MM.1S (cell line): ENCODE data around the gene NOP14.

Experiments used
- DNase-seq: peaks from one replicate; pipeline ENCODE4 v3.0.0-alpha.2; 2015
- H2AFZ ChIP-seq: fragments of 300-600 bp; sonication (generic); 2 replicates; pipeline ENCODE4 v1.6.0; 2016; ENCODE audit warnings: antibody characterized with exemption, low read length
- H3F3A ChIP-seq: fragments of 300-600 bp; sonication (generic); 2 replicates; pipeline ENCODE4 v1.6.1; 2016; ENCODE audit warnings: mild to moderate bottlenecking, antibody characterized with exemption, low read length, moderate library complexity, mixed read lengths; ENCODE audit not compliant: insufficient read depth
- H3K27ac ChIP-seq: fragments of 300-600 bp; sonication (generic); 2 replicates; pipeline ENCODE4 v1.5.1; 2016; ENCODE audit warnings: mild to moderate bottlenecking, low read length
- H3K27me3 ChIP-seq: fragments of 300-600 bp; sonication (generic); replicated peaks from 2 replicates; pipeline ENCODE4 v1.6.0; 2016; ENCODE audit warnings: low read length; ENCODE audit not compliant: insufficient read depth
- H3K36me3 ChIP-seq: fragments of 300-600 bp; sonication (generic); replicated peaks from 2 replicates; pipeline ENCODE4 v1.6.1; 2016; ENCODE audit warnings: mild to moderate bottlenecking, low read length, mixed read lengths; ENCODE audit not compliant: insufficient read depth
- H3K4me1 ChIP-seq: fragments of 300-600 bp; sonication (generic); 2 replicates; pipeline ENCODE4 v1.6.1; 2016; ENCODE audit warnings: low read length, mixed read lengths
- H3K4me2 ChIP-seq: fragments of 300-600 bp; sonication (generic); 2 replicates; pipeline ENCODE4 v1.6.0; 2016; ENCODE audit warnings: low read depth, low read length
- H3K4me3 ChIP-seq: fragments of 300-600 bp; sonication (generic); 2 replicates; pipeline ENCODE4 v1.5.1; 2016; ENCODE audit warnings: low read length, mixed read lengths
- H3K79me2 ChIP-seq: fragments of 300-600 bp; sonication (generic); 2 replicates; pipeline ENCODE4 v1.6.1; 2016; ENCODE audit warnings: mixed run types, low read length, mixed read lengths
- H3K9ac ChIP-seq: fragments of 300-600 bp; sonication (generic); 2 replicates; pipeline ENCODE4 v1.6.1; 2016; ENCODE audit warnings: low read length, mixed read lengths
- H3K9me2 ChIP-seq: fragments of 300-600 bp; sonication (generic); replicated peaks from 2 replicates; pipeline ENCODE4 v1.6.1; 2016; ENCODE audit warnings: mild to moderate bottlenecking, low read length, mixed read lengths; ENCODE audit not compliant: insufficient read depth
- H3K9me3 ChIP-seq: fragments of 300-600 bp; sonication (generic); replicated peaks from 2 replicates; pipeline ENCODE4 v1.6.1; 2016; ENCODE audit warnings: mild to moderate bottlenecking, low read length, mixed read lengths; ENCODE audit not compliant: insufficient read depth
- H4K20me1 ChIP-seq: fragments of 300-600 bp; sonication (generic); 2 replicates; pipeline ENCODE4 v1.6.1; 2016; ENCODE audit warnings: mild to moderate bottlenecking, low read length, moderate library complexity, mixed read lengths; ENCODE audit not compliant: insufficient read depth
- CTCF ChIP-seq: fragments of 300-600 bp; sonication (generic); IDR thresholded peaks from 2 replicates; pipeline ENCODE4 v1.5.1; 2016; ENCODE audit warnings: antibody characterized with exemption, low read length, mixed read lengths
- EZH2 ChIP-seq: fragments of 300-600 bp; sonication (generic); optimal IDR thresholded peaks from 2 replicates; pipeline ENCODE3; 2017; ENCODE audit warnings: low read depth, mild to moderate bottlenecking, antibody characterized with exemption, low read length, mixed read lengths
- EZH2phosphoT487 ChIP-seq: fragments of 300-600 bp; sonication (generic); IDR thresholded peaks from 2 replicates; pipeline ENCODE4 v1.6.1; 2018; ENCODE audit warnings: antibody characterized with exemption, low read length

NOP14 gene

GRCh38 chr4:2963175-2963965 lies at the start of gene NOP14, which contains the start of gene GRK4:
Gene NOP14 (minus strand): TSS chr4:2963406. CDS start chr4:2963319, 87 bp downstream.
Gene GRK4 (plus strand): TSS chr4:2963571. CDS start chr4:2964071, 500 bp downstream.
- Histone ChIP-seq H3K9me3 (no peaks in the 10 kb centered on the region), H3K36me3 (no peaks in the 10 kb centered on the region; the same call in 1 of the 2 replicates), H3K27ac (peak within 1 kb of the TSS; percentile 65), H3K79me2 (peaks cover 41% of the 10 kb centered on the region), H3K9ac (peak within 1 kb of the TSS; percentile 93), H3F3A (peaks cover 11% of the 10 kb centered on the region), H3K4me3 (peak within 1 kb of the TSS; percentile 84), H3K4me1 (peaks cover 3% of the 10 kb centered on the region), H3K27me3 (no peaks in the 10 kb centered on the region), H2AFZ (peak within 1 kb of the TSS; percentile 99), H3K9me2 (no peaks in the 10 kb centered on the region), H4K20me1 (peaks cover 15% of the 10 kb centered on the region), H3K4me2 (peak within 1 kb of the TSS; percentile 89)
- no peak for TF ChIP-seq EZH2
- no peak for TF ChIP-seq EZH2phosphoT487
- peak; percentile 14; the same call in 1 of the 2 replicates for TF ChIP-seq CTCF
- DNase-seq, result peak; percentile 100

DNA sequence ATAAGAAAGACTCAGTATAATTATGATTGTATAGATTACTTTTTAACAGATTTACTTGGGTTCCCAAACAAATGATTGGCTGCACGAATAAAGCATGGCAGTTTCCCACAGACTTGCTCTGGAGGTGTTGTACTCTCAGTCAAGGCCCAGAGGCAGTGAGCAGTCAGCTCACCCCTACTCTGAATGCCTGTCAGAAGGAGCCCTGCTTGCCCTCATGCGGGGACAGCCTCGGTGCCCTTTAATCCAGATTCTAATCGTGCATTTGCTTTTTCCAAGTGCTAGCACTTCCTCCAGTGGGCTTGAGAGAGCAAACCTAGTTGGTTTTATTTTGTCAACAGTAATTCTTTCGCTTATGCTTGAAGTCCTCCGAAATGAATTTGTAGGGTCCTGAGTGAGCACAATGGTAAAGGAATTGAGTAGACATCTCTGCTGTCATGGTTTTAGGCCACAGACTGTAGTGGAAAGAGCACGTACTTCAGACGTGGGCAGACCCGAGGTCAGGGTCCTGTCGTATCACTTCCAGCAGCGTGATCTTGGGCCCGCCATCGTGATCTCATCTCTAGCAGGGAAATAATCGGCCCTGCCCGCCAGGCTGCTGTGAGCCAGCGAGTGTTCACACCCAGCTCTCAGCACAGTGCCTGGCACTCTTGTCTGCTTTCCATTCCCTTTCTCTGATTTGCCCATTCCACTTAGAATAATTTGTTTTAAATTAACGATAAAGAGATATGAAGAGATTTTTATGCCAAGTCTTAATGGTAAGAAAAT lies 48.4 kb upstream of the NOP14 start:
- no peaks in the 10 kb centered on the region for H3K27me3 ChIP-seq
- H3K36me3 ChIP-seq, result no peaks in the 10 kb centered on the region
- no peak for TF ChIP-seq EZH2
- no peak for TF ChIP-seq CTCF
- TF ChIP-seq EZH2phosphoT487, result no peak
- H3K79me2 ChIP-seq, result no peaks in the 10 kb centered on the region
- no peaks in the 10 kb centered on the region for H3K9me3 ChIP-seq
- no peaks in the 10 kb centered on the region for H3F3A ChIP-seq
- no peaks in the 10 kb centered on the region for H3K9me2 ChIP-seq
- no peak overlapping the region for H2AFZ ChIP-seq
- H3K4me1 ChIP-seq, result no peaks in the 10 kb centered on the region
- no peak overlapping the region for H3K4me3 ChIP-seq
- H3K27ac ChIP-seq, result no peak overlapping the region
- H3K9ac ChIP-seq, result no peak overlapping the region
- H4K20me1 ChIP-seq, result no peaks in the 10 kb centered on the region
- DNase-seq, result no peak
- no peak overlapping the region for H3K4me2 ChIP-seq

- Histone ChIP-seq H3K9ac (no peak overlapping the region), H3K4me1 (no peaks in the 10 kb centered on the region), H3K27ac (no peak overlapping the region), H4K20me1 (no peaks in the 10 kb centered on the region), H3K79me2 (no peaks in the 10 kb centered on the region), H3K4me2 (no peak overlapping the region), H3K4me3 (no peak overlapping the region), H3K9me2 (no peaks in the 10 kb centered on the region), H3K27me3 (no peaks in the 10 kb centered on the region), H3F3A (no peaks in the 10 kb centered on the region), H2AFZ (no peak overlapping the region), H3K9me3 (no peaks in the 10 kb centered on the region), H3K36me3 (no peaks in the 10 kb centered on the region)
- no peak for DNase-seq
- no peak for TF ChIP-seq EZH2
- no peak for TF ChIP-seq EZH2phosphoT487
- no peak for TF ChIP-seq CTCF
These were observed 47.8 kb upstream of the NOP14 start for GRCh38 chr4:3010998-3011397.
